Spleen (tissue), 7 donors: ENCODE measurements around the gene WBP1L.

ENCODE experiments used
- CTCF ChIP-seq, 11 experiments: fragments of 200-600 bp in 7 of 11; fragments of 450-650 bp in 4 of 11; sonication (generic) in 4 of 11; IDR thresholded peaks in 8 of 11; conservative IDR thresholded peaks in 3 of 11; 1 replicate in 7 of 11; 2 replicates in 4 of 11; pipeline versions ENCODE4 v1.4.0 to v1.8.0; 2016 to 2021; ENCODE audit warnings: antibody characterized with exemption in 11 of 11, inconsistent platforms in 4 of 11, mild to moderate bottlenecking in 1 of 11
- POLR2A ChIP-seq, 3 donors: fragments of 450-650 bp; IDR thresholded peaks; one replicate each; pipeline ENCODE4 v1.5.1; 2017; ENCODE audit warnings: antibody characterized with exemption in 3 of 3, mild to moderate bottlenecking in 1 of 3
- POLR2AphosphoS5 ChIP-seq, 3 donors: sonication (generic); formaldehyde crosslinking; IDR thresholded peaks; one replicate each; pipeline ENCODE4 v1.5.1; 2017; ENCODE audit warnings: antibody characterized with exemption in 3 of 3
- donor health status: DM: no; HTN: no; CAD: no; lungs with moderate emphysema.
- donor health status: DM: no; HTN: no; CAD: no.
- donor health status: DM: no; HTN: no; CAD: no.

- TF ChIP-seq POLR2A (IDR thresholded peaks at IDR 0.05): no peak
- TF ChIP-seq CTCF (IDR thresholded peaks at IDR 0.05 in 8 of 11, conservative IDR thresholded peaks at IDR 0.05 in 3 of 11): no peak
- peak in 2 of 3 donors; percentile 37 to 81 for TF ChIP-seq POLR2AphosphoS5 (IDR thresholded peaks at IDR 0.05)
Measured at GRCh38 chr10:102815790-102816549, 72.2 kb downstream of the WBP1L start.
